ENCODE data around the gene ZNF526. TPM values are rescaled to one million over a fixed set of nuclear protein-coding genes. Genes with fewer than 3 reads are reported as not detected.

Gene ZNF526
- total RNA-seq, 1 donor from 2014 or later = 11.4 TPM

GRCh38 chr19:42224940-42225717 lies 5.0 kb downstream of the ZNF526 start:
- no peak for DNase-seq (ENCODE audit: low read depth)

GRCh38 chr19:42225718-42226292 lies 5.7 kb downstream of the ZNF526 start:
- no peak for DNase-seq (ENCODE audit: low read depth)

- DNase-seq (ENCODE audit: low read depth) = no peak
Measured at GRCh38 chr19:42226886-42227285, 6.8 kb downstream of the ZNF526 start.

- DNase-seq (ENCODE audit: low read depth) = no peak
Measured at GRCh38 chr19:42228641-42229040, 8.5 kb downstream of the ZNF526 start.

GRCh38 chr19:42229301-42229854 lies 9.3 kb downstream of the ZNF526 start:
- DNase-seq (ENCODE audit: low read depth) = no peak

GRCh38 chr19:42229855-42230351 lies 9.8 kb downstream of the ZNF526 start:
- no peak for DNase-seq (ENCODE audit: low read depth)

GRCh38 chr19:42230571-42230970 lies 10.5 kb downstream of the ZNF526 start:
- DNase-seq (ENCODE audit: low read depth) = no peak

GRCh38 chr19:42232435-42232834 lies 12.3 kb downstream of the ZNF526 start:
- DNase-seq (ENCODE audit: low read depth) = no peak

- DNase-seq (ENCODE audit: low read depth) = no peak
Measured at GRCh38 chr19:42233106-42233505, 13.0 kb downstream of the ZNF526 start.

GRCh38 chr19:42233678-42234292 lies 13.7 kb downstream of the ZNF526 start:
- DNase-seq (ENCODE audit: low read depth) = no peak

GRCh38 chr19:42234364-42234763 lies 14.3 kb downstream of the ZNF526 start:
- DNase-seq (ENCODE audit: low read depth) = no peak

- no peak for DNase-seq (ENCODE audit: low read depth)
Measured at GRCh38 chr19:42235181-42235580, 15.1 kb downstream of the ZNF526 start.

GRCh38 chr19:42239544-42240220 lies 19.6 kb downstream of the ZNF526 start:
- DNase-seq (ENCODE audit: low read depth) = no peak

- DNase-seq (ENCODE audit: low read depth) = no peak
Measured at GRCh38 chr19:42241279-42241678, 21.2 kb downstream of the ZNF526 start.

GRCh38 chr19:42242069-42242511 lies 22.0 kb downstream of the ZNF526 start:
- DNase-seq (ENCODE audit: low read depth) = no peak

- peak; percentile 99 for DNase-seq (ENCODE audit: low read depth)
Measured at GRCh38 chr19:42242512-42243409, 22.6 kb downstream of the ZNF526 start, which contains the start of gene GSK3A. Gene GSK3A (minus strand): TSS chr19:42242602. CDS start chr19:42242465, 137 bp downstream.

GRCh38 chr19:42244347-42245220 lies 24.5 kb downstream of the ZNF526 start:
- DNase-seq (ENCODE audit: low read depth) = peak; percentile 86

- no peak for DNase-seq (ENCODE audit: low read depth)
Measured at GRCh38 chr19:42245231-42245630, 25.1 kb downstream of the ZNF526 start.

GRCh38 chr19:42246143-42246921 lies 26.2 kb downstream of the ZNF526 start:
- DNase-seq (ENCODE audit: low read depth) = peak; percentile 43

All from renal cortical epithelial cell (primary cell).